WERI-Rb-1 (cell line): ENCODE results near the gene SLC40A1.

Experiments used
- DNase-seq: peaks from one replicate; pipeline ENCODE4 v3.0.0-alpha.2; 2020
- H3K27ac ChIP-seq: fragments of 250-450 bp; sonication (Bioruptor Pico); 2 replicates; pipeline ENCODE4 v1.5.1; 2020; ENCODE audit warnings: mild to moderate bottlenecking, moderate library complexity
- H3K27me3 ChIP-seq: fragments of 250-450 bp; sonication (Bioruptor Pico); 2 replicates; pipeline ENCODE4 v1.5.1; 2021; ENCODE audit warnings: mild to moderate bottlenecking, low read depth, moderate library complexity; ENCODE audit not compliant: insufficient read depth, severe bottlenecking
- H3K36me3 ChIP-seq: fragments of 250-450 bp; sonication (Bioruptor Pico); 2 replicates; pipeline ENCODE4 v1.5.1; 2020; ENCODE audit warnings: mild to moderate bottlenecking, moderate library complexity
- H3K4me3 ChIP-seq: 2 replicates; pipeline ENCODE4 v1.5.1; 2011; ENCODE audit warnings: low read depth, mild to moderate bottlenecking, control low read depth, low read length
- H3K9me3 ChIP-seq: fragments of 250-450 bp; sonication (Bioruptor Pico); 2 replicates; pipeline ENCODE4 v1.5.1; 2021; ENCODE audit warnings: mild to moderate bottlenecking, moderate library complexity; ENCODE audit not compliant: severe bottlenecking
- CTCF ChIP-seq: IDR thresholded peaks from 2 replicates; pipeline ENCODE4 v1.5.1; 2011; ENCODE audit warnings: low read depth, mild to moderate bottlenecking, control low read depth, inconsistent platforms, low read length

SLC40A1 gene

GRCh38 chr2:189613650-189614420 lies 33.2 kb upstream of the SLC40A1 start:
- no peak for DNase-seq
- Histone ChIP-seq H3K27ac (no peak overlapping the region), H3K4me3 (no peak overlapping the region), H3K36me3 (no peaks in the 10 kb centered on the region), H3K27me3 (no peaks in the 10 kb centered on the region), H3K9me3 (no peaks in the 10 kb centered on the region)
- no peak for TF ChIP-seq CTCF

- Histone ChIP-seq H3K9me3 (no peaks in the 10 kb centered on the region), H3K36me3 (no peaks in the 10 kb centered on the region), H3K27ac (no peak overlapping the region), H3K4me3 (no peak overlapping the region), H3K27me3 (no peaks in the 10 kb centered on the region)
- no peak for DNase-seq
- TF ChIP-seq CTCF, result no peak
These were observed 32.6 kb upstream of the SLC40A1 start for GRCh38 chr2:189613077-189613636.

DNA sequence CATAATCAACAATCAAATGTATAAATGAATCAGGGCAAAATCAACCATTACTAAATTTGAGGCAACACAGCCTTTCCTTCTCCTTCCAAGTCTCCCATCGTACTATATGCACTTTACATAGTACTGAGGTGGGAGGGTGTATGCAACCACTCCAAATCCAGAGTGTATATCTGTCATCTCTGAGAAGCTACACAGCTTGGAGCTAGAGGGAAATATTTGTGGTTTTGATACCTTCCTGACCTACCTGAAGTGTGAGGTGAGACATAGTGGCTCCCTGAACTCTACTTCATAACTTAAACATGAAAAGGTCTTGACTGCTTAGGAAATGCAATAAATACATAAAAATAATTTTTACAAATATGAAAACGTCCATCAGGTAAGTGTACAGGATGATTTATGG lies 30.1 kb upstream of the SLC40A1 start:
- Histone ChIP-seq H3K27me3 (no peaks in the 10 kb centered on the region), H3K36me3 (no peaks in the 10 kb centered on the region), H3K4me3 (no peak overlapping the region), H3K27ac (no peak overlapping the region), H3K9me3 (no peaks in the 10 kb centered on the region)
- no peak for TF ChIP-seq CTCF
- no peak for DNase-seq

DNA sequence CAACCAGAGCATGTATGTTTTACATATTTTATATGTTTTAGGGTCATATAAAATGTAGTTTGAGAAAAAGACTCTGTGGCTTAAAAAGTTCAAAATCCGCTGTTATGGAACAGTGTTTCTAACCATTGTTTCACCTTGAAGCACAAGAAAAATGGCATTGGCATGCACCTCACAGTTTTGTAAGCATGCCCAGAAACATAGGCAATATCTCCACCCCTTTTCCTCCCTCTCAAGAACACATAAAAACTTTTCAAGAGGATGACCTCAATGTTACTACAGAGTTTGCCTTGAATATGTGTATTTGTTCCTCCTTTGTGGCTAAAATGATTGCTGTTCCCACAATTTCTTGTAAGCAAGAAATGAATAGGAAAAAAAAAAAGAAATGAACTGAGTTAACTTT lies 29.3 kb upstream of the SLC40A1 start:
- DNase-seq, result no peak
- no peak overlapping the region for H3K27ac ChIP-seq
- H3K36me3 ChIP-seq, result no peaks in the 10 kb centered on the region
- no peaks in the 10 kb centered on the region for H3K27me3 ChIP-seq
- H3K4me3 ChIP-seq, result no peak overlapping the region
- no peaks in the 10 kb centered on the region for H3K9me3 ChIP-seq
- TF ChIP-seq CTCF, result no peak

GRCh38 chr2:189609423-189609816 lies 28.8 kb upstream of the SLC40A1 start:
- Histone ChIP-seq H3K36me3 (no peaks in the 10 kb centered on the region), H3K4me3 (no peak overlapping the region), H3K9me3 (no peaks in the 10 kb centered on the region), H3K27me3 (no peaks in the 10 kb centered on the region), H3K27ac (no peak overlapping the region)
- no peak for DNase-seq
- no peak for TF ChIP-seq CTCF
